ENCODE measurements around the gene MICAL2.

Gene MICAL2

GRCh38 chr11:12271826-12272366 lies 161.5 kb downstream of the MICAL2 start:
- H3K36me3 ChIP-seq (replicated peaks; ENCODE audit: low read depth, low read length): no peaks in the 10 kb centered on the region
- H3K9me3 ChIP-seq (ENCODE audit: insufficient read depth, low read length): no peaks in the 10 kb centered on the region
- H4K20me1 ChIP-seq (ENCODE audit: insufficient read depth, low read length): no peaks in the 10 kb centered on the region
- no peaks in the 10 kb centered on the region for H3K4me1 ChIP-seq (ENCODE audit: low read length)
- no peak overlapping the region for H3K9ac ChIP-seq (ENCODE audit: low read length)
- H3K27ac ChIP-seq (ENCODE audit: low read length): no peak overlapping the region
- TF ChIP-seq, protein P1, sequence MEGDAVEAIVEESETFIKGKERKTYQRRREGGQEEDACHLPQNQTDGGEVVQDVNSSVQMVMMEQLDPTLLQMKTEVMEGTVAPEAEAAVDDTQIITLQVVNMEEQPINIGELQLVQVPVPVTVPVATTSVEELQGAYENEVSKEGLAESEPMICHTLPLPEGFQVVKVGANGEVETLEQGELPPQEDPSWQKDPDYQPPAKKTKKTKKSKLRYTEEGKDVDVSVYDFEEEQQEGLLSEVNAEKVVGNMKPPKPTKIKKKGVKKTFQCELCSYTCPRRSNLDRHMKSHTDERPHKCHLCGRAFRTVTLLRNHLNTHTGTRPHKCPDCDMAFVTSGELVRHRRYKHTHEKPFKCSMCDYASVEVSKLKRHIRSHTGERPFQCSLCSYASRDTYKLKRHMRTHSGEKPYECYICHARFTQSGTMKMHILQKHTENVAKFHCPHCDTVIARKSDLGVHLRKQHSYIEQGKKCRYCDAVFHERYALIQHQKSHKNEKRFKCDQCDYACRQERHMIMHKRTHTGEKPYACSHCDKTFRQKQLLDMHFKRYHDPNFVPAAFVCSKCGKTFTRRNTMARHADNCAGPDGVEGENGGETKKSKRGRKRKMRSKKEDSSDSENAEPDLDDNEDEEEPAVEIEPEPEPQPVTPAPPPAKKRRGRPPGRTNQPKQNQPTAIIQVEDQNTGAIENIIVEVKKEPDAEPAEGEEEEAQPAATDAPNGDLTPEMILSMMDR (IDR thresholded peaks at IDR 0.05; ENCODE audit: low read depth, low read length): no peak
- TF ChIP-seq EZH2phosphoT487 (IDR thresholded peaks at IDR 0.05; ENCODE audit: low read depth): no peak
- no peak overlapping the region for H2AFZ ChIP-seq (ENCODE audit: low read depth, low read length)
- no peaks in the 10 kb centered on the region for H3K79me2 ChIP-seq (ENCODE audit: low read length)
- no peak overlapping the region for H3K4me3 ChIP-seq (ENCODE audit: low read length)
- no peak overlapping the region for H3K4me2 ChIP-seq (ENCODE audit: low read length)
- no peaks in the 10 kb centered on the region for H3K27me3 ChIP-seq (ENCODE audit: low read depth, low read length)

- H2AFZ ChIP-seq (ENCODE audit: low read depth, low read length): no peak overlapping the region
- no peak overlapping the region for H3K4me2 ChIP-seq (ENCODE audit: low read length)
- H3K27ac ChIP-seq (ENCODE audit: low read length): no peak overlapping the region
- H3K79me2 ChIP-seq (ENCODE audit: low read length): no peaks in the 10 kb centered on the region
- H3K9me3 ChIP-seq (ENCODE audit: insufficient read depth, low read length): no peaks in the 10 kb centered on the region
- no peaks in the 10 kb centered on the region for H3K36me3 ChIP-seq (replicated peaks; ENCODE audit: low read depth, low read length)
- no peak overlapping the region for H3K4me3 ChIP-seq (ENCODE audit: low read length)
- no peaks in the 10 kb centered on the region for H3K27me3 ChIP-seq (ENCODE audit: low read depth, low read length)
- no peaks in the 10 kb centered on the region for H4K20me1 ChIP-seq (ENCODE audit: insufficient read depth, low read length)
- H3K4me1 ChIP-seq (ENCODE audit: low read length): no peaks in the 10 kb centered on the region
- no peak overlapping the region for H3K9ac ChIP-seq (ENCODE audit: low read length)
- TF ChIP-seq, protein P1 (IDR thresholded peaks at IDR 0.05; ENCODE audit: low read depth, low read length): no peak
- no peak for TF ChIP-seq EZH2phosphoT487 (IDR thresholded peaks at IDR 0.05; ENCODE audit: low read depth)
These were observed 162.6 kb downstream of the MICAL2 start for GRCh38 chr11:12272821-12273617.

DNA sequence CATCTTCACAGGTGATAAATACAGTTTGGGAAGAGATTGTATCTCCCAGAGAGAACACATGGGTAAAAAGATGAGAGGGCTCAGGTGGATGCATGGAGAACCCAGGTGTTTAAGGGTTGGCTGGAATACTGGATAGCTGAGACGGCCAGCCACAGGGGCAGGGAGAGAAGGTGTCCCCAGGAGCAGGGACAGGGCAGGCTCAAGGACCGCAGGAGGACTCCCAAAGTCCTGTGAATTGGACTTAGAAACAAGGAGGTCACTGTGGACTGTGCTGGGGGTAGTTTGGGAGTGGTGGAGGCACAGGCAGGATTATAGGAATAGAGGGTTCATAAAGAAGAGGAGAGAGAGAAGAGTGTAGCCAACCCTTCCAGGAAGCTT lies 163.2 kb downstream of the MICAL2 start:
- H3K9me3 ChIP-seq (ENCODE audit: insufficient read depth, low read length): no peaks in the 10 kb centered on the region
- no peak overlapping the region for H3K9ac ChIP-seq (ENCODE audit: low read length)
- H3K27me3 ChIP-seq (ENCODE audit: low read depth, low read length): no peaks in the 10 kb centered on the region
- no peak for TF ChIP-seq EZH2phosphoT487 (IDR thresholded peaks at IDR 0.05; ENCODE audit: low read depth)
- TF ChIP-seq, protein P1 (IDR thresholded peaks at IDR 0.05; ENCODE audit: low read depth, low read length): no peak
- no peak overlapping the region for H3K4me3 ChIP-seq (ENCODE audit: low read length)
- H3K4me2 ChIP-seq (ENCODE audit: low read length): no peak overlapping the region
- no peak overlapping the region for H3K27ac ChIP-seq (ENCODE audit: low read length)
- no peaks in the 10 kb centered on the region for H3K36me3 ChIP-seq (replicated peaks; ENCODE audit: low read depth, low read length)
- no peaks in the 10 kb centered on the region for H3K4me1 ChIP-seq (ENCODE audit: low read length)
- H3K79me2 ChIP-seq (ENCODE audit: low read length): no peaks in the 10 kb centered on the region
- no peaks in the 10 kb centered on the region for H4K20me1 ChIP-seq (ENCODE audit: insufficient read depth, low read length)
- no peak overlapping the region for H2AFZ ChIP-seq (ENCODE audit: low read depth, low read length)

GRCh38 chr11:12274056-12274455 lies 163.7 kb downstream of the MICAL2 start:
- Histone ChIP-seq H4K20me1 (ENCODE audit: insufficient read depth, low read length) (no peaks in the 10 kb centered on the region), H3K9ac (ENCODE audit: low read length) (no peak overlapping the region), H3K79me2 (ENCODE audit: low read length) (no peaks in the 10 kb centered on the region), H2AFZ (ENCODE audit: low read depth, low read length) (no peak overlapping the region), H3K4me2 (ENCODE audit: low read length) (no peak overlapping the region), H3K4me3 (ENCODE audit: low read length) (no peak overlapping the region), H3K4me1 (ENCODE audit: low read length) (no peaks in the 10 kb centered on the region), H3K36me3 (replicated peaks; ENCODE audit: low read depth, low read length) (no peaks in the 10 kb centered on the region), H3K27ac (ENCODE audit: low read length) (no peak overlapping the region), H3K9me3 (ENCODE audit: insufficient read depth, low read length) (no peaks in the 10 kb centered on the region), H3K27me3 (ENCODE audit: low read depth, low read length) (no peaks in the 10 kb centered on the region)
- TF ChIP-seq, protein P1 (IDR thresholded peaks at IDR 0.05; ENCODE audit: low read depth, low read length): no peak
- no peak for TF ChIP-seq EZH2phosphoT487 (IDR thresholded peaks at IDR 0.05; ENCODE audit: low read depth)
